Mucosa of rectum (tissue), 2 donors: ENCODE results near the gene GABBR2.

ENCODE experiments used
- H3K27ac ChIP-seq, 2 donors: one replicate each; pipeline ENCODE4 v1.7.0; 2013; ENCODE audit warnings: inconsistent platforms in 2 of 2, low read depth in 2 of 2, low read length in 2 of 2
- H3K27me3 ChIP-seq, 2 donors: one replicate each; pipeline ENCODE4 v1.7.0; 2013; ENCODE audit warnings: low read length in 2 of 2; ENCODE audit not compliant: control insufficient read depth in 2 of 2, insufficient read depth in 2 of 2
- H3K36me3 ChIP-seq, 2 donors: one replicate each; pipeline ENCODE4 v1.7.0; 2013; ENCODE audit warnings: low read length in 2 of 2; ENCODE audit not compliant: control insufficient read depth in 2 of 2, insufficient read depth in 2 of 2
- H3K4me1 ChIP-seq, 2 donors: one replicate each; pipeline ENCODE4 v1.7.0; 2013; ENCODE audit warnings: low read length in 2 of 2, mild to moderate bottlenecking in 1 of 2; ENCODE audit not compliant: control insufficient read depth in 2 of 2, insufficient read depth in 2 of 2
- H3K4me3 ChIP-seq, 2 donors: one replicate each; pipeline ENCODE4 v1.7.0; 2013; ENCODE audit warnings: low read length in 2 of 2
- H3K9ac ChIP-seq, 2 donors: one replicate each; pipeline ENCODE4 v1.7.0; 2013; ENCODE audit warnings: low read length in 2 of 2, low read depth in 1 of 2, mild to moderate bottlenecking in 1 of 2
- H3K9me3 ChIP-seq, 2 donors: one replicate each; pipeline ENCODE4 v1.7.0; 2013; ENCODE audit warnings: low read length in 2 of 2; ENCODE audit not compliant: control insufficient read depth in 2 of 2
- donor health status: healthy.
- donor health status: Normal muscosa, but diverticular disease.

Gene GABBR2

DNA sequence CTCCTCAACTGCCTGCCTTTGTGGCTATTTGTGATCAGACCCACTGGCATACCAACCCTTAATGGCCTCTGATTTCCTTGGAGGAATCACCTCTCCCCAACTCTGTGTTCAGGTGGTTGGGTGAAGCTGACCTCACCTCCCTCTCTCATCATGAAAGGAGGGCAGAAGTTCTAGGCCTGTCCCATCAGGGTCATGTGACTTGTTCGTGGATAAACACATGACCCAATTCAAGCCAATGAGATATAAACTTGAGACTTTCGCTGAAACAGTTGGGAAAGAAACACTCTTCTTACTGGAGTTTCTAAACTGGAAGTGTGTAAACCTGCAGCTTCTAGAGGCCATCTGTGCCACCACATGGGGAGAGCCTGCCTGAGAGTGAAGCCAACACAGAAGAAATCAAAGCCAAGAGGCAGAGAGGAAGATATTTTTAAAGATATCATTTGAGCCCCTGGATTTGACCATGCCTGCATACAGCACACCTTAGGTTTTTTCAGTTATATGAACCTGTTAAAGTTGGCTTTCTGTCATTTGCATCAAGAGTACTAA, 5.8 kb downstream of the GABBR2 start:
- Histone ChIP-seq H3K9ac (no peak overlapping the region), H3K4me3 (no peak overlapping the region), H3K27ac (no peak overlapping the region), H3K4me1 (peaks cover 0 to 4% of the 10 kb centered on the region in 2 donors), H3K36me3 (no peaks in the 10 kb centered on the region), H3K9me3 (no peaks in the 10 kb centered on the region), H3K27me3 (peaks cover 13 to 23% of the 10 kb centered on the region in 2 donors)

DNA sequence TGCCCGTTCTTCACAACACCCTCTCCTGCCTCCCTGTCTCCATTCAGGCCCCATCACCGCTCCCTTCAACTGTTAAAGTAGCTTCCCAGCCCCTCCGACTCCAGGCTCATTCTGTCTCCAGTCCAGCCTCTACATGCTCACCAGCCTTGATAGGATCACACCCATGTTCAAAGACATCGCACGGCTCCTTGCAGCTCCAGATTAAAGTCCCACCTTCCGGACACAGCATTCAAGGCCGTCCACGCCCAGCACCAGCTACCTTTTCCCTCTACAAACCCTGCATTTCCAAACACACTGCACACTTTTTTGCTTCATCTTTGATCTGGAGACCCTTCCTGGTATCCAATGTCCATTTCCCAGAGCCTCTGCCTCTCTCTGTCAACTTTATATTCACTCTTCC, 6.4 kb downstream of the GABBR2 start:
- Histone ChIP-seq H3K27me3 (peaks cover 12 to 18% of the 10 kb centered on the region in 2 donors), H3K4me1 (peaks cover 0 to 2% of the 10 kb centered on the region in 2 donors), H3K9ac (no peak overlapping the region), H3K36me3 (no peaks in the 10 kb centered on the region), H3K9me3 (no peaks in the 10 kb centered on the region), H3K27ac (no peak overlapping the region), H3K4me3 (no peak overlapping the region)

GRCh38 chr9:98701576-98701975, 7.2 kb downstream of the GABBR2 start:
- Histone ChIP-seq H3K36me3 (no peaks in the 10 kb centered on the region), H3K4me1 (no peaks in the 10 kb centered on the region), H3K9me3 (no peaks in the 10 kb centered on the region), H3K9ac (no peak overlapping the region), H3K4me3 (no peak overlapping the region), H3K27ac (no peak overlapping the region), H3K27me3 (peaks cover 9 to 14% of the 10 kb centered on the region in 2 donors)

- no peak overlapping the region for H3K27ac ChIP-seq
- no peaks in the 10 kb centered on the region for H3K4me1 ChIP-seq
- no peak overlapping the region for H3K4me3 ChIP-seq
- no peaks in the 10 kb centered on the region for H3K9me3 ChIP-seq
- peaks cover 8 to 10% of the 10 kb centered on the region in 2 donors for H3K27me3 ChIP-seq
- no peak overlapping the region for H3K9ac ChIP-seq
- no peaks in the 10 kb centered on the region for H3K36me3 ChIP-seq
Measured at GRCh38 chr9:98700801-98701200, 7.9 kb downstream of the GABBR2 start.

DNA sequence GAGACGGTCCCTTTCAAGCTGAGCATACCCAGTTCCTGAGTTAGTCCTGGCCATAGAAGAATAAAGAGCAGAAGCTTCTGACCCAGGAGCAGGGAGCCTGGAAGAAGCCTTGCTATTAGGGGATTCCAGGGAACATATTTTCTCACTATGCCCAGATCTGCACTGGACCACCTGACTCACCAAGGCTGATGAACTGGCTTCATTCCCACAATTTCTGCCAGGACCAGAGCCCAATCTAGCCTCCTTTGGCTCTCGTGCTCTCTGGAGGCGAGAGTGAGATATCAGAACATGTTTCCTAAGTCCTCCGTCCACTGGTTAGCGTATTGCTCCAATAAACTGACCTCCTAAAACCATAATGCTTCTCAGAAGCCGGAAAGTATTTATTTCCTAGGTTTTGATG, 9.9 kb downstream of the GABBR2 start:
- H3K27me3 ChIP-seq = peaks cover 3 to 10% of the 10 kb centered on the region in 2 donors
- H3K9me3 ChIP-seq = no peaks in the 10 kb centered on the region
- no peak overlapping the region for H3K9ac ChIP-seq
- no peaks in the 10 kb centered on the region for H3K36me3 ChIP-seq
- H3K27ac ChIP-seq = no peak overlapping the region
- H3K4me1 ChIP-seq = no peaks in the 10 kb centered on the region
- H3K4me3 ChIP-seq = no peak overlapping the region

DNA sequence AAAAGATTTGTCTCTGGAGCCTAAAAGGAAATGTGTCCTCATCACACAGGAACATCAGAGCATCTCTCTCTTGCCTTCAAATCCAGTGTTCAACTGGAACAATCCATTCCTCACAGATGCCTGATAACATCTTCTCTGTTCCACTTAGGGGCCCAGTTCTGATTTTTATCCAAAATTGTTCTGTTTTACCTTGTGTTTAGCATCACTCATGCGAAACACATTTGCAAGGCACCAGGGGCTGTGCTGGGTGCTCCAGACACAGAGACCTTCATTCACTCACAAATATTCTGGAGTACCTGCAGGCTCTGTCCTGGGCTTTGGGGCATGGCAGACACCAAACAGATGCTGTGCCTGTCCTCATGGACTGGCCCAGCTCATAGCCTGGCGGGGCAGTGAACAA, 13.8 kb downstream of the GABBR2 start:
- Histone ChIP-seq H3K4me3 (no peak overlapping the region), H3K9ac (no peak overlapping the region), H3K27me3 (no peaks in the 10 kb centered on the region), H3K36me3 (no peaks in the 10 kb centered on the region), H3K4me1 (no peaks in the 10 kb centered on the region), H3K27ac (no peak overlapping the region), H3K9me3 (no peaks in the 10 kb centered on the region)

- Histone ChIP-seq H3K4me3 (no peak overlapping the region), H3K4me1 (no peaks in the 10 kb centered on the region), H3K27me3 (peaks cover 0 to 2% of the 10 kb centered on the region in 2 donors)
Measured at GRCh38 chr9:98692392-98692791, 16.3 kb downstream of the GABBR2 start.

DNA sequence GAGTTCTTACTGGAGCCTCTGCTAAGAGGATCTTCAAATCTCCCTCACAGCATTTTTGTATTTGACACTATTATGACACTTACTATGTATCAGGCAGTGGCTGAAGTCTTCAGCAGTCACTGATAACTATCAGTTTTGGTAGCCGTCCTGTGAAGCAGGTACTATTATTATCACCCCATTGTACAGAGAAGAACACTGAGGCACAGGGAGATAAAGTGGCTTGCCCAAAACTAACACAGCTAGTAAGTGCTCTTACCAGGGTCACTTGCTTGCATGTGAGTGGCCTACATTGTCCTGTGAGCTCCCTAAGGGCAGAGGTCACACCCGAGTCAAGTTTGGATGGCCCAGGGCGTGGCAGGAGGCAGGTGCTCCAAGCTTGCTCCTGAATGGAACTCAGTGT, 16.8 kb downstream of the GABBR2 start:
- H3K36me3 ChIP-seq = no peaks in the 10 kb centered on the region
- H3K9ac ChIP-seq = no peak overlapping the region
- H3K4me3 ChIP-seq = no peak overlapping the region
- no peaks in the 10 kb centered on the region for H3K4me1 ChIP-seq
- H3K27me3 ChIP-seq = peaks cover 0 to 2% of the 10 kb centered on the region in 2 donors
- H3K27ac ChIP-seq = no peak overlapping the region
- H3K9me3 ChIP-seq = no peaks in the 10 kb centered on the region

More at GRCh38 chr9:98692392-98692791, 16.3 kb downstream of the GABBR2 start:
- Histone ChIP-seq H3K9me3 (no peaks in the 10 kb centered on the region), H3K36me3 (no peaks in the 10 kb centered on the region), H3K9ac (no peak overlapping the region), H3K27ac (no peak overlapping the region)

- Histone ChIP-seq H3K36me3 (no peaks in the 10 kb centered on the region), H3K9me3 (no peaks in the 10 kb centered on the region), H3K27ac (no peak overlapping the region), H3K4me3 (no peak overlapping the region), H3K4me1 (no peaks in the 10 kb centered on the region), H3K27me3 (peaks cover 0 to 2% of the 10 kb centered on the region in 2 donors), H3K9ac (no peak overlapping the region)
Measured at GRCh38 chr9:98690686-98691085, 18.0 kb downstream of the GABBR2 start.

- Histone ChIP-seq H3K9ac (no peak overlapping the region), H3K4me3 (no peak overlapping the region), H3K9me3 (no peaks in the 10 kb centered on the region), H3K4me1 (no peaks in the 10 kb centered on the region), H3K36me3 (no peaks in the 10 kb centered on the region), H3K27ac (no peak overlapping the region), H3K27me3 (peaks cover 0 to 2% of the 10 kb centered on the region in 2 donors)
Measured at GRCh38 chr9:98688710-98689495, 19.8 kb downstream of the GABBR2 start.
